ENCODE data around the gene SLC2A1.

GRCh38 chr1:42975561-42976225 lies 17.0 kb upstream of the SLC2A1 start:
- no peak for TF ChIP-seq CTCF (IDR thresholded peaks at IDR 0.05)
- TF ChIP-seq POLR2A (IDR thresholded peaks at IDR 0.05), result no peak

Data from uterus (tissue), 2 donors.